IPS-15b (cell line): Measurements from ENCODE around the gene PHC2.

Experiments
- H3K27me3 ChIP-seq: one replicate; pipeline ENCODE4 v1.6.1; 2013; ENCODE audit warnings: low read length; ENCODE audit not compliant: control insufficient read depth, insufficient read depth
- H3K36me3 ChIP-seq: one replicate; pipeline ENCODE4 v1.6.1; 2013; ENCODE audit warnings: low read length; ENCODE audit not compliant: control insufficient read depth, insufficient read depth
- H3K4me1 ChIP-seq: one replicate; pipeline ENCODE4 v1.6.1; 2013; ENCODE audit warnings: mild to moderate bottlenecking, low read length; ENCODE audit not compliant: control insufficient read depth, insufficient read depth
- H3K4me3 ChIP-seq: one replicate; pipeline ENCODE4 v1.5.1; 2013; ENCODE audit warnings: low read depth, low read length
- H3K9ac ChIP-seq: one replicate; pipeline ENCODE4 v1.6.1; 2013; ENCODE audit warnings: low read depth, mild to moderate bottlenecking, low read length
- H3K9me3 ChIP-seq: one replicate; pipeline ENCODE4 v1.6.1; 2013; ENCODE audit warnings: mild to moderate bottlenecking, low read length; ENCODE audit not compliant: control insufficient read depth, insufficient read depth

Gene PHC2

DNA sequence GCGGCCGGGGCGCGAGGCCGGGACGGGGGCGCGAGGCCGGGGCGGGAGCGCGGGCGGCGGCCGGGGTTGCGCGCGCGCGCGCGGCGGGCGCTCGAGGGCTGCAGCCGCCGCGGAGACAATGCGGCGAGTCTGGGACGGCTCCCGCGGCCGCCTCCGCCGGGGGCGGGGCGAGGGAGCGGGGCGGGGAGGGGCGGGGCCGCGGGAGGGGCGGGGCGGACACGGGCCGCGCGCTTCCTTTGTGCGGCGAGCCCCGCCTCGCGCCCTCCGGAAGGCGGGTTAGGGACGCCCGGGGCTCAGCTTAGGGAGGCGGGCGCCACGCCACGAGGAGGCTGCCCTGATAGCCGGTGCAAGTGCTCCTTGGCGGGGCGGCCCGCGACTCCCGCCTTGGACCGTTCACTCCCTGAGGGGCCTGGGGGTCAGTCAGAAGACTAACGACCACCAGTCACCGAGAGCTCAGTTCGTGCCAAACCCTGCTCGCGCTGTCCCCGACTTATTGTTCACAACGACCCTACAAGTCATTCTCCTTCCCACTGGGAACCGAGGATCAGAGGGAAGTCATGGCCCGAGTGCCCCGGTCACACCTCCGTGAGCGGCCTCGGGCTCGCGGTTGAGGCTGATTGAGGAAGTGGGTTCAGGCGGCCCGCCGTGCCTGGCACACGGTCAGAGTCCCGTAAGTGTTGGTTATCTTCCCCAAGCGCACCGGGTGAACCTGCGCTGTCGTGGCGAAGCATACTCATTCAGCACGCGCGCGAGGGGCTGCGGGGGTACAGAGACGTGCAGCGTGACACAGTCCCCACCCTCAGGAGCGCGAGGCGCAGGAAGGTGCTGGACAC is 80.9 kb downstream of the PHC2 start:
- Histone ChIP-seq H3K27me3 (peaks cover 89% of the 10 kb centered on the region), H3K4me3 (peak overlapping the region; percentile 67), H3K4me1 (peaks cover 18% of the 10 kb centered on the region), H3K36me3 (no peaks in the 10 kb centered on the region), H3K9ac (no peak overlapping the region), H3K9me3 (no peaks in the 10 kb centered on the region)

DNA sequence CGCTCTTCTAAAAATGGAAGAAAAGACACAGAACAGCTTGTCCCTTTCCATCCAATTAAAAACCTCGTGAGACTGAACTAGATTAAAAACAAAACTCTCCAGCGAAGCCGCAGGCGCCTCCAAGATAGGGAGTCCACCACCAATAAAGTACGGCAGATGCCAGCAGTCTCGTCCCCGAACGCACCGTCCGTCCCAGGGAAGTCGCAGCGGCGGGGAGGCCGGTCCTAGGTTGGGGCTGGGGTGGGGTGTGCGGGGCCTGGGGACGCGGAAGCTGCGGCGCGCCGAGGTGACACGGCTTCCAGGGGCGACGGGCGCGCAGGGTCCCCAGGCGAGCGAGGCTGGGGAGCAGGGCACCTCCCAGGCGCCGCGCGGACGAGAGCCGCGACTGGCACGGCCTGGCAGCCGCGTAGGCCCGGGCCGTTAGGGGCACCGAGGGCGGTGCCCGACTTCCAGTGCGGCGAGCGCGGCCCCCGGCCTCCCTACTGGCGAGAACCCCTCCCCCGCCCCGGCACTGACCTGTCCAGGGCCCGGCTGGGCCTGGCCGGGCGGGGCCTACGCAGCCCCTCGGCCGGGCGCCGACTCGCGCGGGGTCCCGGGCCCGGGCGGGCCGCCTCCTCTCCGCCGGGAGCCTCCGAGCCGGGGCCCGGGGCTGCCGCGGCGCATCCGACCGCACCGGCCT is 81.7 kb downstream of the PHC2 start:
- peaks cover 83% of the 10 kb centered on the region for H3K27me3 ChIP-seq
- H3K4me1 ChIP-seq: peaks cover 18% of the 10 kb centered on the region
- no peaks in the 10 kb centered on the region for H3K36me3 ChIP-seq

DNA sequence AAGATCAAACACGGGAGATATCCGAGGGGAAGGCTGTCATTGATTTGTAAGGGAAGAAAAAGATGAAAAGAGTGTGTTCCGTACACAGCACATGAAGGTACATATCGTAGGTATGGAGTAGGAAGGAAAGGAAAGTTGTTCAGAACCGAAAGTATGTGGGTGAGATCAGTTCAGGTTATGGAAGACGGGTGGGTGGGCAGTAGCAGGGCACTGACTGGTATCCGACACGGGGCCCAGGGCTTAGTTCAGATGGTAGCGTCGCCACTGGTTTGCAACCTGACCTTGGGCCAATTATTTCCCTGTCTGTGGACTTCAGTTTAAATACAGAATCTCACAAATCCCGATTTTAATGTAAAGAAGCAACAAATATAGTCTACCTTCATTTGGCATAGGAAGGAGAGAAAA is 82.2 kb downstream of the PHC2 start:
- Histone ChIP-seq H3K4me3 (peak overlapping the region; percentile 16), H3K9ac (no peak overlapping the region), H3K9me3 (no peaks in the 10 kb centered on the region), H3K4me1 (peaks cover 19% of the 10 kb centered on the region), H3K27me3 (peaks cover 81% of the 10 kb centered on the region), H3K36me3 (no peaks in the 10 kb centered on the region)

More for the DNA sequence above, 81.7 kb downstream of the PHC2 start:
- peak overlapping the region; percentile 16 for H3K4me3 ChIP-seq
- H3K9me3 ChIP-seq: no peaks in the 10 kb centered on the region
- H3K9ac ChIP-seq: no peak overlapping the region

DNA sequence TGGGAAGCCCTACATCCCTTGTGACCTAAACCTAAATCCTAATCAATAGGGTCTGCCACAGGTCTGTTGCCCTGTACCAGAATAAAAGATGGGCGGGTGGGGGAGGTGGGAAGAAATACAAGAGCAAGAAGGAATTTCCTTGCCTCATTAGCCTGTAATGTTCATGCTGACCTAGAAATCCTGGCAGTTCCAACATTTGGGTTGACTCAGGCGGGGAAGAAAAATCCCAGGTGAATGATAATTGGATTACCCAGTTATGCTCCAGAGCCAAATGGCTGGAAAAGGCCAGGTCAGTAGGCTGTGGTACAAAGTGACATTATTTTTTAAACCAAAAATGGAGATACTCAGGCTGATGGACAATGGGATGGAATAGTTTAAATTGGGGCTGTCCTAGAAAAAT is 82.7 kb downstream of the PHC2 start:
- Histone ChIP-seq H3K27me3 (peaks cover 79% of the 10 kb centered on the region), H3K9ac (no peak overlapping the region), H3K4me3 (peak overlapping the region; percentile 16), H3K4me1 (peaks cover 21% of the 10 kb centered on the region), H3K9me3 (no peaks in the 10 kb centered on the region), H3K36me3 (no peaks in the 10 kb centered on the region)

DNA sequence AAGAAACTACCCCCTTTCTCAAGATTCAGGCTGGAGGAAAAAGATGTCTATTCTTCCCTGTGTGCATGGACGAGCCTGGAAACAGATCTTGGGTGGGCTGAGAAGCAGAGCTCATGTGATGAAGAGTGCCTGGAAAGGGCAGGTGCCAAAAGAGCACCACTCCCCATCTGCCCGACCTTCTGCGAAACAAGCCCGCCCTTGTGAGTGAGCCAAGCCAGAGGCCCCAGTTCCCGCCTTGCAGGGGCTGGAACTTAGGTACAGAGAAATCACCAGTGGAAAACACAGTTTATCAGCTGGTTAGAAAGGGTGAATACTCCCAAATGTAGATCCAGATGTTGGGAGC is 83.3 kb downstream of the PHC2 start:
- no peaks in the 10 kb centered on the region for H3K9me3 ChIP-seq
- peaks cover 25% of the 10 kb centered on the region for H3K4me1 ChIP-seq
- H3K36me3 ChIP-seq: no peaks in the 10 kb centered on the region
- no peak overlapping the region for H3K9ac ChIP-seq
- peak overlapping the region; percentile 16 for H3K4me3 ChIP-seq
- peaks cover 73% of the 10 kb centered on the region for H3K27me3 ChIP-seq

DNA sequence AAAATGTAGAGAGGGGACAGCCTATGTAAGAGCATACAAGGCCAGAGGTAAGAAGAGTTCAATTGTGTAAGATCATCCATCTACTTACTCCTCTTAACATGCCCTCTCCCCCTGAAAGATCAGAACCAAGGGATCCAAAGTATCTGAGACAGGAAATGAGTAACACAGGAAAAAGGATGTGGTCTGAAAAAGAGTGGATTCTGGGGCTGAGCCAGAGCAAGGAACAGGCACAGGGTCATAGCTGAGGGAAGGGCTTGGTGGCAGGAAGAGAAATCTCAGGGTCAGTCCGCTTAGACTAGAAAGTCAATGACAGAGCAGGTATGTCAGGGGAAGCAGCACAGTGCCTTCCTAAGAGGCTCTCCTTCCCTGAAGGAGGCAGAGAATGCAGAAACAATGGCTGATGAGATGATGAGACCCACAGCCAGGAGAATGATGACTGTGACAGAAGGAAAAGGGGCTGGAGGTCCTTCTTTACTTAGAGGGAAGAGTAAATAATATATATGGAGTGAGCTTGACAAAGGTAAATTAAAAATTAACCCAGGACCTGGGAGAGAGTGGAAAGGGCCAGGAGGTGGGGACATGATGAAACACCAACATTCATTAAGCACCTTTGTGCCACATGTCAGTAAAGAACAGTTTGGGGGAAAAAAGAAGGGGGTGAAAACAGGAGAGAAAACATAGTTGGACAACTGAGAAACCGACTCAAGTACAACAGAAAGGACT is 83.8 kb downstream of the PHC2 start:
- Histone ChIP-seq H3K9ac (no peak overlapping the region), H3K9me3 (no peaks in the 10 kb centered on the region), H3K27me3 (peaks cover 68% of the 10 kb centered on the region), H3K36me3 (no peaks in the 10 kb centered on the region), H3K4me1 (peaks cover 27% of the 10 kb centered on the region), H3K4me3 (peak overlapping the region; percentile 20)

DNA sequence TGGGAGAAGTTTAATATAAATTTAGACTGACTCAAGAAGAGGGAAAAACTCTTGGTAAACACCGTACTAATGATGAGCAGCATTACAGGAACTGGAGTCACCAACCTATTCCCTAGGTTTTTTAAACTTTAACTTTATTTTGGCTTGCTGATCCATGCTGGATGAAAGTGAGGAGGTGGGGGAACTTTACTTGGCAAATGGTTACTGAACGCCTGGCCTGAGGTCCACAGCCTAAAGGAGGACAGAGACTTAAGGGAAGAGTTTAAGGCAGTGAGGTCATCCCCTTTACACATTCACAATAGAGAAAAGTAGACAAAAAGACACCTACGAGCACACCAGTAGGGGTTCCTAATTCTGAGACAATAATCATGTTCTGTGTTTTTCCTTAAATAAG is 84.4 kb downstream of the PHC2 start:
- H3K4me3 ChIP-seq: no peak overlapping the region
- H3K9ac ChIP-seq: no peak overlapping the region
- peaks cover 63% of the 10 kb centered on the region for H3K27me3 ChIP-seq
- peaks cover 30% of the 10 kb centered on the region for H3K4me1 ChIP-seq
- no peaks in the 10 kb centered on the region for H3K36me3 ChIP-seq
- H3K9me3 ChIP-seq: no peaks in the 10 kb centered on the region

DNA sequence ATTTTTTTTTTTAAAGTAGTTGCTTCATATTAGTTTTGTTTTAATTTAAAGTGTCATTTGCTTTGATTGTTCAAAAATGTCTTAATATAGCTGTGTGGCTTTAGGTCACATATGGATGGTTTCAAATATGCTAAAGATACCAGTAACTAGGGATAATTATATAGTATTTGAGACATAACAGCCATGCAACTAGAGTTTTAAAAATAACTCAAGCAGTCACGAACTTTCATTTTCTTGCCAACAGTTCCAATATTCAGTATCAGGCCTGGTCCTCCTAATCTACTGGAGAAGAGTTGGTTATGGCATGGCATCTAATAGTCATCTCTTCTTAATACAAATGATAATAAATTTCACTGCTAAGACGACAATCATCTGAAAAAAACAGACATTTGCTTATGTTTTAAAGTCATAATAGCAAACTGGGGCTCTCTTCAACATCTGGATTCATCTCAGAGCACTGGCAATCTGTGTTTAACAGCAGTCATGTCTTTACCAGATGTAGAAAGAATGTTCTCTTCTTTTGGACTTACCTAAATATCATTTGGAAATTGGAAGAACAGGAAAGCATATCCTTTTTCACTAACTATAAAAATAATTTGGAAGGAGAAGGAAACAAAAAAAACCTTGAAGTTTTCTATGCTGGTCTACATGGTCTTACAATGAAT is 85.9 kb downstream of the PHC2 start:
- Histone ChIP-seq H3K36me3 (no peaks in the 10 kb centered on the region), H3K27me3 (peaks cover 52% of the 10 kb centered on the region), H3K4me1 (peaks cover 44% of the 10 kb centered on the region), H3K4me3 (no peak overlapping the region), H3K9ac (no peak overlapping the region), H3K9me3 (no peaks in the 10 kb centered on the region)

DNA sequence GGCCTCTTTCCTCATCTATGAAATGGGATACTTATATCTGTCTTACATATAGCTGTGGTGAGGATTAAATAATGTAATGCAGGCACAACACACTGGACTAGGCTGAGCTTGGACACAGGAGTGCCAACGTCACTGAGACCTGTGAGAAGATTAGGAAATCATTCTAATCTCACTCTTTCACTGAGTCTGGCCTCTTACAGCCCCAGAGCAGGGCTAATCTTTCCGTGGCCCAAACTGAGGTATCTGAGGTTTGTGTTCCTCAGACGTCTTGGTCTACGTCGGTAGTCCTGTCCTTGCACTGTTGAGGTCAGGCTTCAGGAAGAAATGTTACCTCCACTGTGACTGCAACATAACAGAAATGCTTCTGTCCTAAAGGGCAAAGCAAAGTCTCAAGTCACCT is 87.4 kb downstream of the PHC2 start:
- peaks cover 52% of the 10 kb centered on the region for H3K4me1 ChIP-seq
- peaks cover 49% of the 10 kb centered on the region for H3K27me3 ChIP-seq
- no peak overlapping the region for H3K9ac ChIP-seq
- no peaks in the 10 kb centered on the region for H3K36me3 ChIP-seq
- H3K9me3 ChIP-seq: no peaks in the 10 kb centered on the region
- H3K4me3 ChIP-seq: no peak overlapping the region

DNA sequence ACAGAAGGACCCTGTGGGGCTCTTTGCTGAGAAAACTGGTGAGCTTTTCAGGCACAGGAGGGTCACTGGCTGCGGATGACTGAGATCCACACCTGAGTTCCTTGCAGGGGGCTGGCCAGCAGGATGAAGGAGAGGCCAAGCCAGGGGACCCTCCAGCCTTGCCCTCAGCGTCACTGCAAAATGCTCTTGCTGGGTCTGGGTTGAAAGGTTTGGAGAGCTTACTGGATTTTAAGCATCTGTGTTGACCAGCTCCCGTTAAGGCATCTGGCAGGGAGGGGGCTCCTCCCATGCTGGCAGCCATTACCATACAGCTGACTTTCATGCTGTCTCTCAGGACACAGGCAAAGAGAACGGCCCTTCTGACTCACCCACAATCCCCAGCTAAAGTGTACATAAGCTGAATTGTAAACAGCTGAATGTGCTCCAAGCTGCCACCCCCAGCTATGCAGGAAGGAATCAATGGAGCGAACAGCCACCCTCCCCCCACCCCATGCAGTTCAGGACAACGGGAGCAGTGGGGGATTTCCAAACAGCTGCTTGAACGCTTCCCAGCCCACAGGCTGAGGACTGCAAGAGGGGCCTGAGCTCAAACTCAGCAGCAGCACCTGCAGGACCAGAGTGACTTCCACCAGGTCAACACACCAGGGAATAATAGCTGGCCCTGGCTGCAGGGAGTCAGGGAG is 88.7 kb downstream of the PHC2 start:
- H3K9ac ChIP-seq: no peak overlapping the region
- H3K4me1 ChIP-seq: peaks cover 54% of the 10 kb centered on the region
- H3K36me3 ChIP-seq: no peaks in the 10 kb centered on the region
- peaks cover 46% of the 10 kb centered on the region for H3K27me3 ChIP-seq
- H3K9me3 ChIP-seq: no peaks in the 10 kb centered on the region
- peak overlapping the region; percentile 0 for H3K4me3 ChIP-seq

DNA sequence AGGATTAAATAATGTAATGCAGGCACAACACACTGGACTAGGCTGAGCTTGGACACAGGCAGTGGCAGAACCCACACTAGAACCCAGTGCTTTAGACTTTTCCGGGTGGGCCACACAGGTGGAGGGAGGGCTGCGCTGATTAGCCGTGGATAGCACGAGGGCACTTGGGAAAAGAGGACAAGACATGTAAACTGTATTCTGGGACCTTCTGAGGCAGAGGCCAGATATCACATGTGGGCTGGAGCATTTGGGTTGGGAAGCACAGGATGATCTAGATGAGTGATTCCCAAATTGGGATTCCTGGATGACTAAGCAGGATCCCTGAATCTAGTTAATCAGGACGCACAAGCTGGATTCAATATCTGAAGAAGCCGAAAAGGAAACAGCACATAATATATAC is 89.7 kb downstream of the PHC2 start:
- H3K9me3 ChIP-seq: no peaks in the 10 kb centered on the region
- no peak overlapping the region for H3K4me3 ChIP-seq
- no peak overlapping the region for H3K9ac ChIP-seq
- peaks cover 36% of the 10 kb centered on the region for H3K27me3 ChIP-seq
- peaks cover 50% of the 10 kb centered on the region for H3K4me1 ChIP-seq
- no peaks in the 10 kb centered on the region for H3K36me3 ChIP-seq
